GM12878 (cell line): ENCODE measurements around the gene COL25A1. TPM values are rescaled to one million over a fixed set of nuclear protein-coding genes. Genes with fewer than 3 reads are reported as not detected.

Experiments
- ATAC-seq: fragments of 200-7000 bp; cut with Tn5 transposase; 3 replicates; pipeline ENCODE4 v1.9.1; 2020; ENCODE audit warnings: mild to moderate bottlenecking, moderate library complexity
- BruUV-seq: library from RNA; stranded (reverse); fragments of 400-500 nt; replicated peaks from 2 replicates; lab custom pipeline; 2021; lab: Mats Ljungman, UMichigan
- CTCF ChIA-PET: fragments of 300-600 bp; sonication (Branson Sonifier 250); formaldehyde crosslinking; extraction: SDS; loops from one replicate; lab custom pipeline; 2021; ENCODE audit warnings: inconsistent platforms; lab: Yijun Ruan, JAX
- POLR2A ChIA-PET: fragments of 350-600 bp; formaldehyde crosslinking; extraction: SDS; loops from one replicate; lab custom pipeline; 2021; ENCODE audit warnings: inconsistent platforms; lab: Charles Lee
- RAD21 ChIA-PET: fragments of 300-600 bp; sonication (Branson Sonifier 250); formaldehyde crosslinking; loops from one replicate; lab custom pipeline; 2023; ENCODE audit warnings: antibody characterized with exemption; ENCODE audit not compliant: unreplicated experiment; lab: Charles Lee
- SMC1A ChIA-PET: fragments of 300-600 bp; sonication (Branson Sonifier 250); formaldehyde crosslinking; loops from one replicate; lab custom pipeline; 2023; ENCODE audit not compliant: unreplicated experiment, uncharacterized antibody; lab: Charles Lee
- DNase-seq: peaks from one replicate; pipeline ENCODE4 v3.0.0-alpha.2; 2011; ENCODE audit warnings: low read depth, low spot score
- FAIRE-seq: peaks from 3 replicates; lab custom pipeline; 2011; peaks lifted over from hg19 to GRCh38; lab: Jason Lieb, UNC
- H2AFZ ChIP-seq: 2 replicates; pipeline ENCODE4 v1.6.0; 2011; ENCODE audit warnings: low read depth, low read length, control low read depth; ENCODE audit not compliant: control insufficient read depth
- H3K27ac ChIP-seq: 2 replicates; pipeline ENCODE4 v1.5.1; 2011; ENCODE audit warnings: control low read depth; ENCODE audit not compliant: control insufficient read depth, insufficient read depth
- H3K27me3 ChIP-seq, 2 experiments: replicated peaks in 1 of 2; 2 replicates each; pipeline versions ENCODE4 v1.6.0 to v1.6.1; 2011; ENCODE audit warnings: low read length in 1 of 2; ENCODE audit not compliant: control insufficient read depth in 2 of 2, insufficient read depth in 2 of 2
- H3K36me3 ChIP-seq, 2 experiments: 2 replicates each; pipeline ENCODE4 v1.5.1; 2011; ENCODE audit warnings: low read length in 1 of 2; ENCODE audit not compliant: control insufficient read depth in 2 of 2, insufficient read depth in 2 of 2
- H3K4me1 ChIP-seq: 2 replicates; pipeline ENCODE4 v1.6.1; 2011; ENCODE audit warnings: mild to moderate bottlenecking, low read length, moderate library complexity, mixed read lengths; ENCODE audit not compliant: control insufficient read depth, insufficient read depth
- H3K4me2 ChIP-seq: 2 replicates; pipeline ENCODE4 v1.6.0; 2011; ENCODE audit warnings: control low read depth; ENCODE audit not compliant: control insufficient read depth, insufficient read depth
- H3K4me3 ChIP-seq: fragments of 200-600 bp; sonication (generic); 2 replicates; pipeline ENCODE4 v1.5.1; 2016
- H3K79me2 ChIP-seq: 2 replicates; pipeline ENCODE4 v1.6.0; 2011; ENCODE audit warnings: low read length; ENCODE audit not compliant: control insufficient read depth, insufficient read depth
- H3K9ac ChIP-seq: 2 replicates; pipeline ENCODE4 v1.8.0; 2011; ENCODE audit warnings: low read length, control low read depth, mixed read lengths; ENCODE audit not compliant: control insufficient read depth, insufficient read depth
- H3K9me3 ChIP-seq: replicated peaks from 3 replicates; pipeline ENCODE4 v1.5.1; 2011; ENCODE audit warnings: mild to moderate bottlenecking, low read length; ENCODE audit not compliant: control insufficient read depth, insufficient read depth
- H4K20me1 ChIP-seq: 2 replicates; pipeline ENCODE4 v1.6.0; 2011; ENCODE audit not compliant: control insufficient read depth, insufficient read depth
- ATF7 ChIP-seq: fragments of 450-650 bp; IDR thresholded peaks from 2 replicates; pipeline ENCODE4 v1.6.1; 2016; ENCODE audit warnings: low read depth, mild to moderate bottlenecking
- CBX3 ChIP-seq: fragments of 200-600 bp; sonication (generic); IDR thresholded peaks from 2 replicates; pipeline ENCODE4 v1.6.1; 2016; ENCODE audit warnings: low read depth, borderline replicate concordance
- CHD1 ChIP-seq: IDR thresholded peaks from 2 replicates; pipeline ENCODE4 v1.6.1; 2012; ENCODE audit warnings: low read depth, low read length, improper control_type of control experiment
- CREB1 ChIP-seq: IDR thresholded peaks from 2 replicates; pipeline ENCODE4 v1.6.1; 2012; ENCODE audit warnings: low read depth, mild to moderate bottlenecking, inconsistent platforms
- CREM ChIP-seq: IDR thresholded peaks from 2 replicates; pipeline ENCODE4 v1.6.1; 2014; ENCODE audit warnings: antibody characterized with exemption, low read depth
- E2F4 ChIP-seq: IDR thresholded peaks from 2 replicates; pipeline ENCODE4 v1.6.1; 2012; ENCODE audit warnings: low read depth, low read length, improper control_type of control experiment
- FOXK2 ChIP-seq: fragments of 450-650 bp; IDR thresholded peaks from 2 replicates; pipeline ENCODE4 v1.6.1; 2017; ENCODE audit warnings: mild to moderate bottlenecking, moderate library complexity
- HDGF ChIP-seq: fragments of 450-650 bp; IDR thresholded peaks from 2 replicates; pipeline ENCODE4 v1.6.1; 2016; ENCODE audit warnings: antibody characterized with exemption
- IRF3 ChIP-seq: fragments of 450-650 bp; IDR thresholded peaks from 2 replicates; pipeline ENCODE4 v1.6.1; 2014; ENCODE audit warnings: mild to moderate bottlenecking
- MEF2A ChIP-seq: IDR thresholded peaks from 2 replicates; pipeline ENCODE4 v1.6.1; 2011; ENCODE audit warnings: low read depth, mild to moderate bottlenecking, low read length, moderate library complexity; ENCODE audit not compliant: insufficient read depth
- MTA3 ChIP-seq: IDR thresholded peaks from 2 replicates; pipeline ENCODE4 v1.6.1; 2012; ENCODE audit warnings: low read length, inconsistent platforms, borderline replicate concordance
- PKNOX1 ChIP-seq: fragments of 450-650 bp; IDR thresholded peaks from 2 replicates; pipeline ENCODE4 v1.6.1; 2016; ENCODE audit warnings: mild to moderate bottlenecking
- POLR2A ChIP-seq: IDR thresholded peaks from 2 replicates; pipeline ENCODE4 v1.6.1; 2011; ENCODE audit warnings: low read depth, mild to moderate bottlenecking, low read length
- POLR2AphosphoS2 ChIP-seq: IDR thresholded peaks from 2 replicates; pipeline ENCODE4 v1.6.1; 2011; ENCODE audit warnings: low read depth, mild to moderate bottlenecking, low read length, improper control_type of control experiment, moderate library complexity
- RB1 ChIP-seq: fragments of 450-650 bp; formaldehyde crosslinking; IDR thresholded peaks from 2 replicates; pipeline ENCODE4 v1.6.1; 2017; ENCODE audit warnings: mild to moderate bottlenecking, borderline replicate concordance
- RCOR1 ChIP-seq: conservative IDR thresholded peaks from 2 replicates; pipeline ENCODE4 v1.6.1; 2012; ENCODE audit warnings: low read depth, low read length, improper control_type of control experiment
- REST ChIP-seq: IDR thresholded peaks from 2 replicates; pipeline ENCODE4 v1.6.1; 2012; ENCODE audit warnings: mild to moderate bottlenecking, low read depth, low read length
- ZNF217 ChIP-seq: fragments of 450-650 bp; IDR thresholded peaks from 2 replicates; pipeline ENCODE4 v1.6.1; 2017; ENCODE audit warnings: antibody characterized with exemption, mild to moderate bottlenecking
- ZZZ3 ChIP-seq: IDR thresholded peaks from 2 replicates; pipeline ENCODE4 v1.6.1; 2011; ENCODE audit warnings: low read depth; ENCODE audit not compliant: control insufficient read depth, insufficient read length
- WGBS: methylation state at CpG from one replicate; pipeline ENCODE4 v1.1.6; 2016; ENCODE audit warnings: low lambda C conversion rate; ENCODE audit not compliant: insufficient replicate concordance, insufficient coverage; ENCODE audit errors: missing lambda C conversion rate; 5-methylcytosine and 5-hydroxymethylcytosine counted together
- in situ Hi-C: fragments of 300-500 bp; cut with MboI; formaldehyde crosslinking; loops from 9 replicates; pipeline ENCODE4 v1.14.3; 2018; ENCODE audit warnings: mixed read lengths
- intact Hi-C: fragments of 100-400 bp; cut with micrococcal nuclease; formaldehyde crosslinking; loops from one replicate; pipeline ENCODE4 v1.14.2; 2022; ENCODE audit not compliant: unreplicated experiment
- polyA plus RNA-seq, 11 experiments: library from polyadenylated mRNA; depleted of rRNA in 4 of 11; unstranded in 6 of 11; stranded (reverse) in 5 of 11; fragments of >200 nt; fragmentation: Nextera tagmentation in 4 of 11; fragmentation: Illumina TruSeq in 1 of 11; extraction: Ambion mirVana in 4 of 11; extraction: Trizol in 1 of 11; gene quantifications; 1 replicate in 1 of 11; 2 replicates in 10 of 11; pipeline versions ENCODE4 v1.2.1 to v1.2.3, GENCODE V29; 2011 to 2016; ENCODE audit warnings: inconsistent platforms in 2 of 11, missing spikeins in 2 of 11, low read depth in 1 of 11
- total RNA-seq, 4 experiments: library from RNA; depleted of rRNA in 3 of 4; stranded (reverse); fragments of >200 nt in 3 of 4; fragmentation: Illumina TruSeq in 1 of 4; extraction: Trizol in 1 of 4; gene quantifications; 2 replicates each; pipeline versions ENCODE4 v1.2.1 to v1.2.3, GENCODE V29; 2013 to 2021

COL25A1 gene
- total and polyA plus RNA-seq, 10 of the 15 experiments (the other 5 are each of a cell fraction or from before 2014, with no cell fraction given): 0.01 to 0.26 (median 0.12) TPM; not detected in 6

GRCh38 chr4:108840426-108840975, 462.0 kb downstream of the COL25A1 start (continued):
- TF ChIP-seq POLR2AphosphoS2 (no peak), CBX3 (no peak)

- CTCF ChIA-PET: no interaction called here
- DNase-seq: no peak
- no peaks in the 10 kb centered on the region for H3K79me2 ChIP-seq
- H4K20me1 ChIP-seq: no peaks in the 10 kb centered on the region
- no peaks in the 10 kb centered on the region for H3K36me3 ChIP-seq
- no peaks in the 10 kb centered on the region for H3K4me1 ChIP-seq
- SMC1A ChIA-PET: interaction anchor here (0.6 kb wide), 1 partner anchor 968 kb away, joined by 3 read pairs; no protein-coding TSS in a partner anchor
- ATAC-seq: no peak
- H3K4me2 ChIP-seq: no peak overlapping the region
- no peak overlapping the region for H3K4me3 ChIP-seq
- intact Hi-C loops: loop anchor here (1.0 to 10.0 kb wide), 2 partner anchors 455 to 567 kb away; no protein-coding TSS in a partner anchor
- FAIRE-seq: no peak
- in situ Hi-C loops: no loop called here
- H3K27me3 ChIP-seq: no peaks in the 10 kb centered on the region
- RAD21 ChIA-PET: no interaction called here
- POLR2A ChIA-PET: no interaction called here
- no peaks in the 10 kb centered on the region for H3K9me3 ChIP-seq
- WGBS: 29% methylated on average over 3 of the region's 3 CpGs
- no peak overlapping the region for H3K27ac ChIP-seq
- H2AFZ ChIP-seq: no peak overlapping the region
- no TSS peak for BruUV-seq
- no peak overlapping the region for H3K9ac ChIP-seq
- TF ChIP-seq POLR2A: no peak
- no peak for TF ChIP-seq MTA3
- TF ChIP-seq IRF3: no peak
- TF ChIP-seq CBX3: no peak
- no peak for TF ChIP-seq PKNOX1
- TF ChIP-seq ZNF217: no peak
- TF ChIP-seq CREB1: no peak
- no peak for TF ChIP-seq CREM
- no peak for TF ChIP-seq ZZZ3
- TF ChIP-seq RB1: no peak
- no peak for TF ChIP-seq MEF2A
- no peak for TF ChIP-seq REST
- TF ChIP-seq HDGF: no peak
- no peak for TF ChIP-seq FOXK2
- TF ChIP-seq CHD1: no peak
- no peak for TF ChIP-seq RCOR1
- TF ChIP-seq ATF7: no peak
- TF ChIP-seq E2F4: no peak
Measured at GRCh38 chr4:108839333-108839732, 463.1 kb downstream of the COL25A1 start.
